Testis (tissue), 3 donors: Measurements from ENCODE around the gene ELMO1. TPM values are rescaled to one million over a fixed set of nuclear protein-coding genes. Genes with fewer than 3 reads are reported as not detected.

ENCODE experiments used
- DNase-seq: peaks from one replicate; pipeline ENCODE4 v3.0.0-alpha.2; 2019
- H3K27ac ChIP-seq, 2 donors: fragments of 200-600 bp; sonication (generic); one replicate each; pipeline ENCODE4 v1.5.1; 2019
- H3K27me3 ChIP-seq: fragments of 200-600 bp; sonication (generic); one replicate; pipeline ENCODE4 v1.5.1; 2019
- H3K36me3 ChIP-seq: fragments of 200-600 bp; sonication (generic); one replicate; pipeline ENCODE4 v1.5.1; 2017; ENCODE audit warnings: low read depth; ENCODE audit errors: missing control alignments
- H3K4me1 ChIP-seq: fragments of 200-600 bp; sonication (generic); one replicate; pipeline ENCODE4 v1.5.1; 2019
- H3K4me3 ChIP-seq, 2 donors: fragments of 200-600 bp; sonication (generic); one replicate each; pipeline ENCODE4 v1.5.1; 2017 to 2019
- H3K9me3 ChIP-seq: fragments of 200-600 bp; sonication (generic); one replicate; pipeline ENCODE4 v1.5.1; 2017
- POLR2A ChIP-seq: fragments of 450-650 bp; IDR thresholded peaks from one replicate; pipeline ENCODE4 v1.6.1; 2017; ENCODE audit warnings: antibody characterized with exemption, mild to moderate bottlenecking, moderate library complexity
- WGBS, 2 donors: methylation state at CpG; one replicate each; pipeline ENCODE4 v1.1.5; 2018; 5-methylcytosine and 5-hydroxymethylcytosine counted together
- intact Hi-C: fragments of 100-400 bp; cut with DNase I; formaldehyde crosslinking; loops from one replicate; pipeline ENCODE4 v1.15.1; 2023; ENCODE audit warnings: low total_unique reads
- polyA plus RNA-seq: library from polyadenylated mRNA; stranded (reverse); fragments of 350-450 nt; fragmentation: Illumina TruSeq; extraction: RNeasy Lipid Tissue Mini Kit (QIAGEN cat#74804); gene quantifications from one replicate; pipeline ENCODE4 v1.2.3, GENCODE V29; 2014; ENCODE audit warnings: low read depth, low replicate concordance; ENCODE audit not compliant: insufficient read depth
- total RNA-seq, 2 donors: library from RNA; depleted of rRNA; stranded (reverse); fragments of >200 nt; gene quantifications; one replicate each; pipeline ENCODE4 v1.2.3, GENCODE V29; 2016
- TF ChIP-seq, protein P1 (sequence below), 3 experiments: fragments of 450-650 bp in 2 of 3; fragments of 200-600 bp in 1 of 3; sonication (generic) in 1 of 3; IDR thresholded peaks; one replicate each; pipeline ENCODE4 v1.5.1; 2016 to 2019; ENCODE audit warnings: antibody characterized with exemption in 3 of 3, mild to moderate bottlenecking in 2 of 3, moderate library complexity in 1 of 3

ELMO1 gene
- total and polyA plus RNA-seq, 3 donors from 2014 or later, result 12.9 to 47.2 (median 36.5) TPM

DNA sequence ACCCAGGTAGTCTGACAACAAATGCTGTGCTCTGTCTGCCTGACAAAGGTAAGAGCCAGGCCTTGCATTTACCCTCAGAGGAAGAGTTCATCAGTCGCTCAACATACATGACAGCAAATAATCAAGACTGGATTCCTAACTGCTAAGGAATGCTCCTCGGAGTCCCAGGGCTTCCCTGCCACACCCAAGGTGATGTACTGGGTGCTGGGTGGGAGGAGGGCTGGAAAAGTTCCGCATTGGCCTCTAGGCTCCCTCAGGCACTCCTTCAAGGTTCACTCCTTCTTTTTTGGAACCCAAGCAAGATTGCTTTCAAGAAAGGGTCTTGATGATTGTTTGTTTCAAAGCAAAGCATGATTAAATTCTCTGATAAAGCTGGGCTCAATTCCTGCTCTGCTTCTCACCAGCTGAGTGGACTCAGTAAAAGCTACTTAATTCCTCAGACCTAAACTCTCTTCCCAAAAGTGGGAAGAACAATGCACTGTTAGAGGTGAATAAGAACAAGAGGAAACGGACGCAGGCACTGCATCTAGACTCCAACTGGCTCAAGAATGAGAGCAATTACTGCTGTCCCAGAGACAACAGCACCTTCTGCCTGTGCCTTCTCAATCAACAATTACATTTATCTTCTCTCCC is 173.5 kb downstream of the ELMO1 start:
- Histone ChIP-seq H3K36me3 (no peaks in the 10 kb centered on the region), H3K27ac (no peak overlapping the region), H3K4me1 (peaks cover 4% of the 10 kb centered on the region), H3K27me3 (no peaks in the 10 kb centered on the region), H3K9me3 (no peaks in the 10 kb centered on the region), H3K4me3 (no peak overlapping the region)
- intact Hi-C loops, result no loop called here
- DNase-seq, result no peak
- 70 to 81% methylated on average over 5 of the region's 5 CpGs for WGBS, 2 donors
- TF ChIP-seq, protein P1, sequence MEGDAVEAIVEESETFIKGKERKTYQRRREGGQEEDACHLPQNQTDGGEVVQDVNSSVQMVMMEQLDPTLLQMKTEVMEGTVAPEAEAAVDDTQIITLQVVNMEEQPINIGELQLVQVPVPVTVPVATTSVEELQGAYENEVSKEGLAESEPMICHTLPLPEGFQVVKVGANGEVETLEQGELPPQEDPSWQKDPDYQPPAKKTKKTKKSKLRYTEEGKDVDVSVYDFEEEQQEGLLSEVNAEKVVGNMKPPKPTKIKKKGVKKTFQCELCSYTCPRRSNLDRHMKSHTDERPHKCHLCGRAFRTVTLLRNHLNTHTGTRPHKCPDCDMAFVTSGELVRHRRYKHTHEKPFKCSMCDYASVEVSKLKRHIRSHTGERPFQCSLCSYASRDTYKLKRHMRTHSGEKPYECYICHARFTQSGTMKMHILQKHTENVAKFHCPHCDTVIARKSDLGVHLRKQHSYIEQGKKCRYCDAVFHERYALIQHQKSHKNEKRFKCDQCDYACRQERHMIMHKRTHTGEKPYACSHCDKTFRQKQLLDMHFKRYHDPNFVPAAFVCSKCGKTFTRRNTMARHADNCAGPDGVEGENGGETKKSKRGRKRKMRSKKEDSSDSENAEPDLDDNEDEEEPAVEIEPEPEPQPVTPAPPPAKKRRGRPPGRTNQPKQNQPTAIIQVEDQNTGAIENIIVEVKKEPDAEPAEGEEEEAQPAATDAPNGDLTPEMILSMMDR (IDR thresholded peaks at IDR 0.05), result no peak

DNA sequence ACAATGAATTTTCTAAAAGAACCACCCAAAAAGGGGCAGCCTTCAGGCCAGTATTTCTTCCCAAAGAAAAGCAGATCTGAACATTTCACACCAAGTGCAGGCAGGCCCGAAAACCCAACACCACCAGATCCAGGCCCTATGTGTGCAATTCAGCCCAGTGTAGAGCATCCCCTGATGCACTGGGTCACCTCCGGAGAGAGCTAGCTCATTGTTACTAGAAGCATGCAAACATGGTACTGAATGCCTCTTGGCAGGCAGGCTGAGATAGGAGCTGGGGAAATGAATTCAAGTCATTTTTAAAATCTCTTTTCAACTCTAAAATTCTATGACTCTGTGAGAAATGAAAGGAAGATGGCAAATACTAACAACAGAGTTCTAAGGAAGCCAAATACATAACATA is 174.8 kb downstream of the ELMO1 start:
- no peaks in the 10 kb centered on the region for H3K9me3 ChIP-seq
- no peak overlapping the region for H3K27ac ChIP-seq
- intact Hi-C loops, result no loop called here
- 88 to 97% methylated on average over 2 of the region's 2 CpGs for WGBS, 2 donors
- H3K4me3 ChIP-seq, result no peak overlapping the region
- TF ChIP-seq POLR2A, result no peak
- TF ChIP-seq, protein P1 (IDR thresholded peaks at IDR 0.05), result no peak
- H3K4me1 ChIP-seq, result peaks cover 4% of the 10 kb centered on the region
- no peak for DNase-seq
- H3K36me3 ChIP-seq, result no peaks in the 10 kb centered on the region
- H3K27me3 ChIP-seq, result no peaks in the 10 kb centered on the region

DNA sequence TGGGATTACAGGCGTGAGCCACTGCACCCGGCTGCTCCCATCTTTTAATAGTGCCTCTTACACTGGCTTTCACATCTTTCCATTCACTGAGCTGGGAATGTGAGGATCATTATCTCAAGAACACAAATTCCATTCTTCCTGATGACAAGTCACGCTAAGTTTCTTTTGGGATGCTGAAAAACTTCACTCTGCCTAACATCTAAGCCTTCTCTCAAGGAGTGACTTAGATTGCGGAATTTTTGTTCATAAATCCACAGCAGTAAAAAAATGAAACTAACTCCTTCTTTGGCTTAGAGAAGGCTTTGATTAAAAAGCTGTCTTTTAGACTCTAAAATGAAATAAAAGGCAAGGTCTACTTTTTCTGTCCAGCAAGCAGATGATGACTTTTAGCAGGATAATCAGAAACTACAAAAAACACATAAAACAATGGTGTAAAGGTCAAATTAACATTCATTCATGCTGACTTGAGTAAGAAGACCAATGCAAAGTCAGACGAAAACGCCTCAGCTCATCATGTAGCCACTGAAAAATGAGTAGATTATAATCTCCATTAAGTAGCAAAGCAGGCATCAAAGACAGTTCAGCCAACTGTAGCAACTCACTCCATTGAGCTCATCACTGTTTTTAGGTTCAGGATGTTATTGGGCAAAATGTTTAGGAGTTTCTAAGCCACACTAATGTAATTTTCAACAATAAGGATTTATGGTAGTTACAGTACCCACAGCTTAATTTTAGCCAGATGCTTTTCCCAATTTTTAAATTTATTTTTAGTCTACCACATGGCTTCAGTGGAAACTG is 178.8 kb downstream of the ELMO1 start:
- H3K36me3 ChIP-seq, result no peaks in the 10 kb centered on the region
- no peak for DNase-seq
- H3K4me3 ChIP-seq, result no peak overlapping the region
- no peaks in the 10 kb centered on the region for H3K9me3 ChIP-seq
- WGBS, 2 donors, result 75 to 84% methylated on average over 6 of the region's 6 CpGs
- H3K4me1 ChIP-seq, result peaks cover under 1% of the 10 kb centered on the region
- no peaks in the 10 kb centered on the region for H3K27me3 ChIP-seq
- TF ChIP-seq POLR2A, result no peak
- TF ChIP-seq, protein P1 (IDR thresholded peaks at IDR 0.05), result no peak
- no peak overlapping the region for H3K27ac ChIP-seq
- intact Hi-C loops, result no loop called here

DNA sequence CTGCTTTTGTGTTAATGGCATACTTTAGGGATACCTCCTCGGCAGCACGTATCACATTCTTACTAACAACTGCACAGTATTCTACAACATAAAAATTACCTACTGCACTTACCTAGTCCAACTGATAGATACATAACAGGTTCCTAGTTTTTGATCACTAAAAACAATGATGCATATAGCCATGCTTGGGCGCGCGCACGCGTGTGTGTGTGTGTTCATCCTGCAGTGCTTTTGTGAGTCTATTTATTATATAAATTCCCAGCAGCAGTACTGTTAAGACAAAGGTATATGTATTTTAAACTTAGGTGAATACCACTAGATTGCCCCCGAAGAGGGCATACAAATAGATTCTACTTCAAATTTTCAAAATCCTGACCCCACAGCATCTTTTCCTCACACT is 181.4 kb downstream of the ELMO1 start:
- Histone ChIP-seq H3K36me3 (no peaks in the 10 kb centered on the region), H3K27ac (no peak overlapping the region), H3K4me3 (no peak overlapping the region), H3K9me3 (no peaks in the 10 kb centered on the region), H3K27me3 (no peaks in the 10 kb centered on the region), H3K4me1 (no peaks in the 10 kb centered on the region)
- 93 to 98% methylated on average over 8 of the region's 8 CpGs for WGBS, 2 donors
- intact Hi-C loops, result no loop called here
- no peak for DNase-seq
- no peak for TF ChIP-seq POLR2A
- TF ChIP-seq, protein P1 (IDR thresholded peaks at IDR 0.05), result no peak
